HG02588 (cell line): ENCODE results near the gene FEN1.
A peak's percentile ranks its signal among the peaks of the same experiment; 100 is the strongest.

Experiments
- ATAC-seq: cut with Tn5 transposase; IDR thresholded peaks from one replicate; pipeline ENCODE4 v1.9.1; 2021; ENCODE audit warnings: mild to moderate bottlenecking, moderate library complexity; ENCODE audit not compliant: unreplicated experiment

The FEN1 gene, protein sequence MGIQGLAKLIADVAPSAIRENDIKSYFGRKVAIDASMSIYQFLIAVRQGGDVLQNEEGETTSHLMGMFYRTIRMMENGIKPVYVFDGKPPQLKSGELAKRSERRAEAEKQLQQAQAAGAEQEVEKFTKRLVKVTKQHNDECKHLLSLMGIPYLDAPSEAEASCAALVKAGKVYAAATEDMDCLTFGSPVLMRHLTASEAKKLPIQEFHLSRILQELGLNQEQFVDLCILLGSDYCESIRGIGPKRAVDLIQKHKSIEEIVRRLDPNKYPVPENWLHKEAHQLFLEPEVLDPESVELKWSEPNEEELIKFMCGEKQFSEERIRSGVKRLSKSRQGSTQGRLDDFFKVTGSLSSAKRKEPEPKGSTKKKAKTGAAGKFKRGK

DNA sequence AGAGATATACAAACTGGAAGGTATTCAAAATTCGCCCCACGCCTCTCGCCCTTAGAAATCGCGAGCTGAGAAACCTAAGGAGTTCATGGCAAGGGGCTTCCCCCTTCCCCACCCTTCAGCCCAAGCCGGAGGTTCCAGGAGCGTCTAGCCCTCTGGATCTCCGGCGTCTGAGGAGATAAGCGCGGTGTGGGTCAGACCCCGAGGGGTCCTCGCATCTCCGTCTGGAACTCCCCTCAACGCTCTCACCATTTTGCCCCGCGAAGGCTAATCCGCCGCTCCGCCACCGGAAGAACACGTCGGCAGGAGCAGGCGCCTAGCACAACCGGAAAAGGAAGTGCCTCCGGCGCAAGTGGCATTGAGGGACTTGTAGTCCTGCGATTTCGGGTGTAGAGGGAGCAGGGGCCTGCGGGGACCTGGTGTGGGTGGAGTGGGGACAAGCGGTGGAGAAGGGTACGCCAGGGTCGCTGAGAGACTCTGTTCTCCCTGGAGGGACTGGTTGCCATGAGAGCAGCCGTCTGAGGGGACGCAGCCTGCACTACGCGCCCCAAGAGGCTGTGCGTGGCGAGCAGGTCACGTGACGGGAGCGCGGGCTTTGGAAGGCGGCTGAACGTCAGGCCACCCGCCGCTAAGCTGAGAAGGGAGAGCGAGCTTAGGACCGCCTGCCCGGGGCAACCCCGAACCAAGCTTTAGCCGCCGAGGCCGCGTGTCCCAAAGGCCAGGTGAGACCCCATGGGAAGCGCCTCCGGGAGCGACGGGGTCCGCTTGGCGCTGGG lies at the start of gene FEN1, which contains the start of gene TMEM258:
Gene FEN1, plus strand, starts transcription at position 602 of the 773 bp plus-strand sequence. CDS start 2,451 bp downstream, outside the sequence.
Gene TMEM258, minus strand, starts transcription at position 290 of the 773 bp plus-strand sequence. Its CDS starts 41 bp downstream, at position 249.
- ATAC-seq: peak; percentile 77

DNA sequence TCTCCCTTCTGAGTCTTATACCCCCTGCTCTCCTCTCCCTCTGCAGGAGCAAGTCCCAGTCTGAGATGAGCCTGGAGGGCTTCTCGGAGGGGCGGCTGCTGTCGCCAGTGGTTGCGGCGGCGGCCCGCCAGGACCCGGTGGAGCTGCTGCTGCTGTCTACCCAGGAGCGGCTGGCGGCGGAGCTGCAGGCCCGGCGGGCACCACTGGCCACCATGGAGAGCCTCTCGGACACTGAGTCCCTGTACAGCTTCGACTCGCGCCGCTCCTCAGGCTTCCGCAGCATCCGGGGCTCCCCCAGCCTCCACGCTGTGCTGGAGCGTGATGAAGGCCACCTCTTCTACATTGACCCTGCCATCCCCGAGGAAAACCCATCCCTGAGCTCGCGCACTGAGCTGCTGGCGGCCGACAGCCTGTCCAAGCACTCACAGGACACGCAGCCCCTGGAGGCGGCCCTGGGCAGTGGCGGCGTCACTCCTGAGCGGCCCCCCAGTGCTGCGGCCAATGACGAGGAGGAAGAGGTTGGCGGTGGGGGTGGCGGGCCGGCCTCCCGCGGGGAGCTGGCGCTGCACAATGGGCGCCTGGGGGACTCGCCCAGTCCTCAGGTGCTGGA lies 49.1 kb upstream of the FEN1 start:
- ATAC-seq: no peak

DNA sequence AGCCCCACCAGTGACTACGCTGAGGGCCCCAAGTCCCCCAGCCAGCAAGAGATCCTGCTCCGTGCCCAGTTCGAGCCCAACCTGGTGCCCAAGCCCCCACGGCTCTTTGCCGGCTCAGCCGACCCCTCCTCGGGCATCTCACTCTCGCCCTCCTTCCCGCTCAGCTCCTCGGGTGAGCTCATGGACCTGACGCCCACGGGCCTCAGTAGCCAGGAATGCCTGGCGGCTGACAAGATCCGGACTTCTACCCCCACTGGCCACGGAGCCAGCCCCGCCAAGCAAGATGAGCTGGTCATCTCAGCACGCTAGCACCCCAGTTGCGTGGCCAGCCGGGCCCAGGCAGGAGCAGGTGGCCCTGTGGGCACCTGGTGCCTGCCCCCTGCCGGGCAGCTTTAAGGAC lies 48.5 kb upstream of the FEN1 start:
- no peak for ATAC-seq

DNA sequence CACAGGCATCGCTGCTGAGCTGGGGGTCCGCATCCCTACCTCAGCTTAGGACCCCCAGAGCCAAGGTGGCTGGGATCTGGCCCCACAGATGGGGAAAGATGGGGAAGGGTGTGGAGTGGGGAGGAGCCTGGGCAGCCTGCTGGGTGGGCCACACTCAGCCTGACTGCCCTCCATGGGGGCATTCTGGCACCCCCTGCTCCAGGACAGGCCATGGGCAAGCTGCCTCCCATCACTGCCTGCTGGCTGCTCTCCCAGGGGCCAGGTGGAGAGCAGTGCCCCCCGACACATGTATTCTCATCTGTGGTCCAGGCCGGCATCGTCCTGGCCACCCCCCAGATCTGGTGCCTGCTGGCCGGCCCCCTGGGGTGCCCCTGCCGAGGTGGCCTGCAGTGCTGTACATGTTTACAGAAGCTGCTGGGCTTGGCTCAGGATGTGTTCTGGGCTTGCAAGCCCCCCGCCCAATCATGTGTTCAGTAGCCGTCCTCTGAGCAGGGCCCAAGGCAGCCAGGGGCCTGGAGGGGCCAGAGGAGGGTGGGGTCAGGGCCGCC lies 48.0 kb upstream of the FEN1 start:
- no peak for ATAC-seq

GRCh38 chr11:61745781-61746441 lies 46.8 kb upstream of the FEN1 start:
- no peak for ATAC-seq

- ATAC-seq: no peak
Observed at GRCh38 chr11:61746442-61747191, 46.1 kb upstream of the FEN1 start.

GRCh38 chr11:61747192-61747966 lies 45.3 kb upstream of the FEN1 start:
- peak; percentile 53 for ATAC-seq

- no peak for ATAC-seq
Observed at GRCh38 chr11:61747967-61748285, 44.8 kb upstream of the FEN1 start.

DNA sequence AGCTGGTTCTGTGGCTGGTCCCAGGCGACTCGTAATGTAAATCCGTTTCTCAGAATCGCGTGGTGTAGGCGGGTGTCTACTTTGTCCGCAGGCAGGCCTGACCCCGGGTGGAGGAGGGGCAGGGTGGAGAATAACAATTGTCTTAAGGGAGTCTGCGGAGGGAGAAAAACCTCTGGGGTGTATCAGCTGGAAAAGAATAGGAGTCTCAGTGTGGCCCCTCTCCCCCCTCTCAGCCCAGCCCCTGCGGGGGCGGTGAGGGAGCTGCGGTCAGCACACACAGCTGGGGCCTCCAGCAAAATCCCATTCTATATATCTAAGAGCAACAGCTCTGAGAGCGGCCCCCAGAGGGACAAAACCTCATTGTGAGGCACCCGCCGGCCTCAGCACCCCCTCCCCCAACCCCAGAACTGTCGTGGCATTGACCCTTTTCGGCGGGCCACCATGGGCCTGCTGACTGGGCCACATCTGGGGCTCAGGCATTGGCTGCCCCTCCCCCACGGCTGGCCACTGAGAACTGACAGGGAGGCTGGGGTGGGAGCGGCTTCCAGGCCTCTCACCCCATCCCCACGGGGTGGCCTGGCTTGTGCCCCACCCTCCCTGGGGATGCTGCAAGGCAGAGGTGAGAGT lies 43.0 kb upstream of the FEN1 start:
- ATAC-seq: no peak

- no peak for ATAC-seq
Observed at GRCh38 chr11:61750631-61751273, 42.0 kb upstream of the FEN1 start.

DNA sequence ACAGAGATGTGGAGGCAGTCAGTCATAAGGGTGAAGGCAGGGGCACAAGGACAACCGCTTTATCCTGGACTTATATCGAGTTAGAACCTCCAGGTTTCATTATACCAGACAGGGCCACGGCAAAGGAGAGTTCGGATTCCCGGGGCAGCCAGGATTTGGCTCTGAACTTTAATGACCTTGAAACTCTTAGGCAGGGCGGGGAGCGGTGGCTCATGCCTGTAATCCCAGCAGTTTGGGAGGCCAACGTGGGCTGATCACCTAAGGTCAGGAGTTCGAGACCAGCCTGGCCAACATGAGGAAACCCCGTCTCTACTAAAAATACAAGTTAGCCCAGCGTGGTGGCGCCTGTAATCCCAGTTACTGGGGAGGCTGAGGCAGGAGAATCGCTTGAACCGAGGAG lies 41.3 kb upstream of the FEN1 start:
- ATAC-seq: no peak

DNA sequence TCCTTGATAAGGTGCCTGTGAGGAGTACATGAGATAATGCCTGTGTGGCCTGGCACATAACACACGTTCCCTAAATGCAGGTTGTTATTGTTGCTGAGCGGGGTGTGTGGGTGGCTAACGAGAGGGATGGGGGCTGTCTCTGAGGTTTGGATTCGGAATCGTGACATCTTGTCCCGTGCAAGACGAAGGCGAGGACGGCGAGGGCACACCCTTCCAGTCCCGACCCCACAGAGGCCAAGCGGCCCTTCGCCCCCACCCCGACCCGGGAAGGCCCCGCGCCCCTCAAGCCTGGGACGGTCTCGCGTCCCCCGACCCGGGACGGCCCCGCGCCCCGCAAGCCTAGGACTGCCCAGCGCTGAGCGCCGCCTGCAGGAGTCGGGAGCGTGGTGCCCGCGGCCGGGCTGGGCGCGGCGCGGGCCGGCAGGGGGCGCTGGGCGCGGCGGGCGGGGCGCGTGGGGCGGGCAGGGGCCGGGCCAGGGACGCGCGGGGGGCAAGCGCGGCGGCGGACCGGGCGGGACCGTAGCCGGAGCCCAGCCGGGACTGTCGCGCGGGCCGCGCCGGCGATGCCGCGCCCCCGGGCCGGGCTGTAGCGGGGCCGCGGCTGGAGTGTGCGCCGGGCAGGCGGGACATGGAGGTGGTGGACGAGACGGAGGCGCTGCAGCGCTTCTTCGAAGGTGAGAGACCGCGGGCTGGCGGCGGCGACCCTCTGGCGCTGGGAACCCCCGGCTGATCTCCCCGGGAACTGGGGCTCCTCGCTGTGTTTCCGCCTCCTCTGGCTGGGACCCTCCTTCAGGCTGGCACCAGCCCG lies 40.4 kb upstream of the FEN1 start, which contains the start of gene MYRF:
Gene MYRF, plus strand, starts transcription at position 520 of the 808 bp plus-strand sequence. Its CDS starts 109 bp downstream, at position 629.
- ATAC-seq: peak; percentile 50

DNA sequence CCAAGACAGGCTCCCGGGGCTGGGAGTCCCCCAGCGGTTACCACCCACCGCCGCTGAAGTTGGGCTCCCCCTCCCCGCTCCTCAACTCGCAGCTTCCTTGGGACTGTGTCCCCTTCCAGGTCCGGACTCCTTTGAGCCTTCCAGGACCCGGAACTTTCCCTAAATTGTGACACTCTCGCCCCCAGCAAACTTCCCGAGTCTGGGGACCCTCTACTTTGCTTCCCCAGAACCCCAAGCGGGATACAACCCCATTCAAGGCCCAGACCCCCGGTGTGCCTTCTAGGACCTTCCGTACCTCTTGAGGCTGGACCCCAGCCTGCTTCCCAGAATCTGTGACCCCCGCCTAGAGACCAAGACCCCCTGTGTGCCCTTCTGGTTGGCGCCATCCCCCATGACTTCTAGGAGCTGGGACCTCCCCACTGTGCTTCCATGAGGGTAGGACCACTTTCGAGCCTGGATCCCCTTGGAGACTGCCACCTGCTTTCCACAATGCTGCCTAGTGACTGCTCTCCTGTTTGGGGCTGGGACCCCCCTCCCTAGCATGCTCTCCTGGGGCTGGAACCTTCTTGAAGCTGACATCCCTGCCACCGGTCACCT lies 39.7 kb upstream of the FEN1 start:
- no peak for ATAC-seq

DNA sequence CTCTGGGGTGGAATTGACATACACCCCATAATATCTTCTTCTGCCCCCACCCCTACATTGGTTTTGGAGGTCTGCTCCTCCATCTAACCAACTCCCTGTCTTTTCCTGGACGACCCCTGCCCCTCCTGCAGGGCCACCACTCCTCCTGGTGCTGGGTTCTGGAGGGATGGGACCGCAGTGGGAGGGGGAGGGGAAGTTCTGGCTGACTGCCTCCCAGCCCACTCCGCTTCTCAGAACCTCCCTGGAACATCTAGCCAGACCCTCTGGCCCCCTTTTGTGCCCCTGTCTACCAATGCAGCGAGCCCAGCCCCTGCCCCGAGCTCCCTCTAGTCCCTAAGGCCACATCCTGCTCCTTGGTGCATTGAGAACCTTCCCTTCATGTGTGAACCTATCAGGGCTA lies 39.0 kb upstream of the FEN1 start:
- no peak for ATAC-seq

DNA sequence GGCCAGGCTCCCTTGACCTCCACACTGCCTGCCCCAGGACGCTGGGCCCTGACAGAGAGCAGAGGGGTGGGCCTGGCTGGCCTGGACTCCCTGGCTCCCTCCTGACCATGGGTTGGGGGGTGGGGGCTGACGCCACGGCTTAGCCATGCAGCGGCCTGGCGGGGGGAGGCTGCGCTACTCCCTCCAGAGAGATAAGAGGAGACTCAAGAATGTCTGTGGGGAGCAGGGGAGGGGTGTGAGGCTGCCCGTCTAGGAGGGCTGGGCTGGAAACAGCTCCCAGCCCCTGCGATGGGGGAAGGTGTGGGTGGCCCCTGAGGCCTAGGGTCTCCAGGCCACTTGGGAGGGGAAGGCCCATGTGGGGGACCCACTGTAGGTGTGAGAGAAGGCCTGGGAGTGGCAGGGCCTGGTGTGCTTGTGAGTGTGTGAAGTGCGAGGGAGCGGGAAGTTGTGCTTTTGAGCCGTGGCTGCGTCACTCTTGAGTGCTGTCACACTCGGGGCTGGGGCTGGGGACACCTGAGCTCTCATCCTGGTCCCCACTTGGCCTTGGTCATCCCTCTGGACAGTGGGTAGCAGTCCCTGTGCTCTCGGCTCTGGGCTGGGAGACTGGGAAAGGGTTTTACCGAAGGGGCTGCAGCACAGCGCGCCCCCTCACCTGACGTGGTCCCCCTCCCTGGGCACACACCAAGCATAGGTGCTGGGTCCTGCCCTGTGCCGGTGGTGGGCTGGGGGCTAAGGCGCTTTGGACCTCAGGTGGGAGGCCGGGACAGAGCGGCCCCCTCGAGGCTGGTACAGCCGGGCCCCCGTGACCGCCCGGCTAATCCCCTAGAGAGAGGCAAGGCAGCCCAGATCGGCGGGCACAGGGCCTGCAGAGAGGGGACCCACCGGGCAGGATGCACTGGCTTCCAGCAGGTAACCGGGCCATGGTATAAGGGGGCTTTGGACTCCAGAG lies 37.9 kb upstream of the FEN1 start:
- no peak for ATAC-seq

DNA sequence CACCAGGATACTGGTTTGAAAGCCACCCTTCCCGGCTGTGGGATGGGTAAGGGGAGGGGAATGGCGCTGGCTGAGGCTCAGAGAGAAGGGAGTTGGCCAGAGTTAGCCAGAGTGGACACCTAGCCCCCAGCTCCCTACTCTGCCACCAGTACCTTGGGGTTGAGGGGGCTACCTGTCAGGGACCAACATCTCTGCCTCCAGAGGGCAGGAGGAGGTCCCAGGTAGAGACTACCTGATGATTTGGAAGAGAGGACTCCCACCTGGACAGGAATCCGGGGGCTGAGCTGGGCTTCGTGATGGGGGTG lies 36.6 kb upstream of the FEN1 start:
- ATAC-seq: no peak
